SK-N-SH (cell line): ENCODE results near the gene USH1C. TPM values are rescaled to one million over a fixed set of nuclear protein-coding genes. Genes with fewer than 3 reads are reported as not detected.

Experiments used
- CTCF ChIA-PET: fragments of 300-600, 350-600 bp; formaldehyde crosslinking; extraction: SDS; loops from one replicate; lab custom pipeline; 2021; lab: Yijun Ruan, JAX
- POLR2A ChIA-PET: fragments of 350-600 bp; sonication (Branson Sonifier 250); formaldehyde crosslinking; extraction: SDS; loops from one replicate; lab custom pipeline; 2020; ENCODE audit warnings: antibody characterized with exemption, inconsistent platforms; lab: Yijun Ruan, JAX
- DNase-seq: peaks from one replicate; pipeline ENCODE4 v3.0.0; 2012
- H2AFZ ChIP-seq: fragments of 200-600 bp; sonication (generic); 2 replicates; pipeline ENCODE4 v1.8.1; 2016; ENCODE audit warnings: antibody characterized with exemption, mild to moderate bottlenecking, low read depth
- H3F3A ChIP-seq: fragments of 200-600 bp; sonication (generic); replicated peaks from 2 replicates; pipeline ENCODE3; 2016; ENCODE audit warnings: antibody characterized with exemption, mild to moderate bottlenecking; ENCODE audit not compliant: insufficient read depth
- H3K27ac ChIP-seq, 2 experiments: fragments of 200-500 bp in 1 of 2; fragments of 200-600 bp in 1 of 2; sonication (Bioruptor generic) in 1 of 2; sonication (generic), shearing (Covaris generic) in 1 of 2; 2 replicates each; pipeline versions ENCODE4 v1.5.1 to v1.6.1; 2014 to 2016; ENCODE audit warnings: low read depth in 2 of 2, inconsistent platforms in 1 of 2, low read length in 1 of 2, mild to moderate bottlenecking in 1 of 2, mixed read lengths in 1 of 2
- H3K27me3 ChIP-seq: fragments of 200-600 bp; sonication (generic), shearing (Covaris generic); 2 replicates; pipeline ENCODE4 v1.6.1; 2016; ENCODE audit warnings: mixed run types; ENCODE audit not compliant: insufficient read depth
- H3K36me3 ChIP-seq, 2 experiments: fragments of 200-500 bp in 1 of 2; fragments of 200-600 bp in 1 of 2; sonication (Bioruptor generic) in 1 of 2; sonication (generic) in 1 of 2; replicated peaks in 1 of 2; 2 replicates each; pipeline versions ENCODE3 to v1.5.1; 2014 to 2016; ENCODE audit warnings: low read length in 1 of 2, mild to moderate bottlenecking in 1 of 2; ENCODE audit not compliant: insufficient read depth in 2 of 2, control insufficient read depth in 1 of 2
- H3K4me1 ChIP-seq, 2 experiments: fragments of 200-500 bp in 1 of 2; fragments of 200-600 bp in 1 of 2; sonication (Bioruptor generic) in 1 of 2; sonication (generic), shearing (Covaris generic) in 1 of 2; 2 replicates each; pipeline versions ENCODE4 v1.5.1 to v1.6.1; 2014 to 2016; ENCODE audit warnings: low read depth in 1 of 2, low read length in 1 of 2, mixed run types in 1 of 2; ENCODE audit not compliant: insufficient read depth in 2 of 2, control insufficient read depth in 1 of 2
- H3K4me2 ChIP-seq: fragments of 200-600 bp; sonication (generic), shearing (Covaris generic); 2 replicates; pipeline ENCODE4 v1.6.1; 2017; ENCODE audit warnings: mixed run types
- H3K4me3 ChIP-seq, 2 experiments: fragments of 200-500 bp in 1 of 2; fragments of 200-600 bp in 1 of 2; sonication (Bioruptor generic) in 1 of 2; sonication (generic), shearing (Covaris generic) in 1 of 2; 2 replicates each; pipeline versions ENCODE4 v1.5.1 to v1.8.1; 2014 to 2016; ENCODE audit warnings: low read depth in 2 of 2, inconsistent platforms in 1 of 2, low read length in 1 of 2, mild to moderate bottlenecking in 1 of 2, mixed read lengths in 1 of 2, moderate library complexity in 1 of 2
- H3K79me2 ChIP-seq: fragments of 200-600 bp; sonication (generic); 2 replicates; pipeline ENCODE4 v1.8.1; 2017; ENCODE audit warnings: mild to moderate bottlenecking; ENCODE audit not compliant: insufficient read depth
- H3K9ac ChIP-seq: fragments of 200-600 bp; sonication (generic); 2 replicates; pipeline ENCODE4 v1.6.1; 2017; ENCODE audit warnings: mixed run types
- H3K9me2 ChIP-seq: fragments of 200-600 bp; sonication (generic); 2 replicates; pipeline ENCODE4 v1.6.1; 2017; ENCODE audit warnings: mixed run types
- H3K9me3 ChIP-seq: fragments of 200-600 bp; sonication (generic); 2 replicates; pipeline ENCODE4 v1.6.1; 2017; ENCODE audit warnings: mixed run types, mild to moderate bottlenecking, moderate library complexity
- H4K20me1 ChIP-seq: fragments of 200-600 bp; sonication (generic); 2 replicates; pipeline ENCODE4 v1.6.1; 2017; ENCODE audit warnings: mild to moderate bottlenecking, mixed run types; ENCODE audit not compliant: insufficient read depth
- EP300 ChIP-seq, 2 experiments: IDR thresholded peaks; 2 replicates each; pipeline versions ENCODE4 v1.4.0 to v1.6.1; 2012; ENCODE audit warnings: borderline replicate concordance in 1 of 2, low read depth in 1 of 2, low read length in 1 of 2
- EZH2phosphoT487 ChIP-seq: fragments of 200-600 bp; sonication (generic); IDR thresholded peaks from 2 replicates; pipeline ENCODE4 v1.6.1; 2017; ENCODE audit warnings: low read depth, mixed run types, mild to moderate bottlenecking, antibody characterized with exemption, moderate library complexity, borderline replicate concordance
- FOXM1 ChIP-seq: IDR thresholded peaks from 2 replicates; pipeline ENCODE4 v1.4.0; 2012; ENCODE audit warnings: low read depth, mild to moderate bottlenecking
- GABPA ChIP-seq: IDR thresholded peaks from 2 replicates; pipeline ENCODE4 v1.4.0; 2012; ENCODE audit warnings: low read depth, mild to moderate bottlenecking
- IRF3 ChIP-seq: fragments of 150-350 bp; IDR thresholded peaks from 2 replicates; pipeline ENCODE4 v1.6.1; 2016; ENCODE audit warnings: mild to moderate bottlenecking, low read depth, low read length
- MEF2A ChIP-seq: IDR thresholded peaks from 2 replicates; pipeline ENCODE4 v1.4.0; 2012; ENCODE audit warnings: low read depth, borderline replicate concordance
- NFIC ChIP-seq: IDR thresholded peaks from 2 replicates; pipeline ENCODE4 v1.4.0; 2012; ENCODE audit warnings: borderline replicate concordance
- NRF1 ChIP-seq: IDR thresholded peaks from 2 replicates; pipeline ENCODE4 v1.6.1; 2012; ENCODE audit warnings: low read depth, mild to moderate bottlenecking, low read length
- PBX3 ChIP-seq: IDR thresholded peaks from 2 replicates; pipeline ENCODE4; 2012
- POLR2AphosphoS5 ChIP-seq: IDR thresholded peaks from 2 replicates; pipeline ENCODE4 v1.6.1; 2012; ENCODE audit warnings: low read depth, low read length
- RAD21 ChIP-seq: IDR thresholded peaks from 2 replicates; pipeline ENCODE4 v1.6.1; 2012; ENCODE audit warnings: mild to moderate bottlenecking, low read length
- REST ChIP-seq: IDR thresholded peaks from 2 replicates; pipeline ENCODE4 v1.6.1; 2012; ENCODE audit warnings: mild to moderate bottlenecking, low read depth, low read length, moderate library complexity
- RFX5 ChIP-seq: IDR thresholded peaks from 2 replicates; pipeline ENCODE4 v1.6.1; 2012; ENCODE audit warnings: mild to moderate bottlenecking, improper control_type of control experiment, low read length
- RXRA ChIP-seq: IDR thresholded peaks from 2 replicates; pipeline ENCODE4 v1.4.0; 2012; ENCODE audit warnings: low read depth, mild to moderate bottlenecking, borderline replicate concordance
- SIN3A ChIP-seq: IDR thresholded peaks from 2 replicates; pipeline ENCODE4 v1.6.1; 2012; ENCODE audit warnings: low read depth, mild to moderate bottlenecking, low read length, moderate library complexity, borderline replicate concordance
- SMC3 ChIP-seq: IDR thresholded peaks from 2 replicates; pipeline ENCODE4 v1.6.1; 2012; ENCODE audit warnings: low read depth, low read length, improper control_type of control experiment
- TAF1 ChIP-seq: IDR thresholded peaks from 2 replicates; pipeline ENCODE4 v1.6.1; 2012; ENCODE audit warnings: low read depth, mild to moderate bottlenecking, low read length, moderate library complexity, borderline replicate concordance
- WGBS: methylation state at CpG from one replicate; pipeline ENCODE4 v1.1.6; 2017; ENCODE audit warnings: low lambda C conversion rate; 5-methylcytosine and 5-hydroxymethylcytosine counted together
- polyA plus RNA-seq, 3 experiments: library from polyadenylated mRNA; depleted of rRNA; stranded (reverse); fragments of >200 nt; gene quantifications; 2 replicates each; pipeline ENCODE4 v1.2.3, GENCODE V29; 2012

The USH1C gene
- polyA plus RNA-seq, 1 of the 3 experiments (the other 2 are of a cell fraction) = not detected

GRCh38 chr11:17494019-17494418 lies 50.2 kb downstream of the USH1C start:
- no peak for DNase-seq
- no peaks in the 10 kb centered on the region for H3K9me2 ChIP-seq
- TF ChIP-seq REST (no peak), RXRA (no peak), NFIC (no peak), POLR2AphosphoS5 (no peak), TAF1 (no peak), SIN3A (no peak), PBX3 (no peak), MEF2A (no peak), FOXM1 (no peak), SMC3 (no peak), GABPA (no peak), EZH2phosphoT487 (no peak), NRF1 (no peak), RFX5 (no peak)
- no peaks in the 10 kb centered on the region for H3F3A ChIP-seq
- no peaks in the 10 kb centered on the region; a peak in 1 of 4 replicates for H3K4me1 ChIP-seq
- H3K79me2 ChIP-seq = no peaks in the 10 kb centered on the region
- no peaks in the 10 kb centered on the region for H4K20me1 ChIP-seq
- H3K4me2 ChIP-seq = no peak overlapping the region
- no peak overlapping the region for H3K27ac ChIP-seq
- no peaks in the 10 kb centered on the region for H3K36me3 ChIP-seq
- H3K9me3 ChIP-seq = no peaks in the 10 kb centered on the region
- ChIA-PET POLR2A (interaction anchor here (0.6 kb wide), 1 partner anchor 25 kb away, joined by 3 read pairs; no protein-coding TSS in a partner anchor), CTCF (interaction anchor here (1.1 to 45.6 kb wide), 7 partner anchors 9 to 141 kb away, joined by 3 to 1101 read pairs (median 7); partner anchors contain the start of gene KCNJ11)
- no peak overlapping the region for H2AFZ ChIP-seq
- H3K4me3 ChIP-seq = no peak overlapping the region
- H3K9ac ChIP-seq = no peak overlapping the region
- WGBS = 37% methylated on average over 6 of the region's 6 CpGs
- 0 out of 2 replicates have a peak, but pooled peaks cover 6% of the 10 kb centered on the region for H3K27me3 ChIP-seq

GRCh38 chr11:17490938-17491337 lies 53.3 kb downstream of the USH1C start:
- WGBS = 77% methylated on average over 4 of the region's 4 CpGs
- H3K4me2 ChIP-seq = no peak overlapping the region
- H3K4me1 ChIP-seq = no peaks in the 10 kb centered on the region
- no peaks in the 10 kb centered on the region for H3K79me2 ChIP-seq
- no peak overlapping the region for H3K9ac ChIP-seq
- H3F3A ChIP-seq = no peaks in the 10 kb centered on the region
- H3K27ac ChIP-seq = no peak overlapping the region
- no peak overlapping the region for H3K4me3 ChIP-seq
- no peaks in the 10 kb centered on the region for H4K20me1 ChIP-seq
- no peaks in the 10 kb centered on the region for H3K9me2 ChIP-seq
- CTCF ChIA-PET = interaction anchor here (45.6 kb wide), 1 partner anchor 105 kb away, joined by 1101 read pairs; the partner anchor contains the start of gene KCNJ11
- no peaks in the 10 kb centered on the region for H3K36me3 ChIP-seq
- POLR2A ChIA-PET = no interaction called here
- H3K27me3 ChIP-seq = no peaks in the 10 kb centered on the region
- H2AFZ ChIP-seq = no peak overlapping the region
- H3K9me3 ChIP-seq = no peaks in the 10 kb centered on the region
- no peak for DNase-seq
- TF ChIP-seq RAD21 = no peak
- TF ChIP-seq MEF2A = no peak
- no peak for TF ChIP-seq IRF3
- no peak for TF ChIP-seq RXRA
- no peak for TF ChIP-seq REST
- TF ChIP-seq EP300 (IDR thresholded peaks at IDR 0.05; ENCODE audit: borderline replicate concordance in 1 of 2, low read depth in 1 of 2, low read length in 1 of 2) = no peak
